Suppressor macrophage treated with lipopolysaccharide for 4 hours (primary cell): Measurements from ENCODE around the gene CCL26.
"Not testable (repeated sequence)": the region's sequence is repeated elsewhere in the genome, so short reads cannot be mapped to it uniquely, and the experiment has no call there.

ENCODE experiments used
- DNase-seq: peaks from one replicate; pipeline ENCODE4 v3.0.0-alpha.2; 2020

The CCL26 gene

GRCh38 chr7:75772081-75773077, at the start of gene CCL26:
TSS of gene CCL26 (minus strand) at chr7:75772211. CDS start at chr7:75772176, 35 bp downstream.
- DNase-seq = no peak

DNA sequence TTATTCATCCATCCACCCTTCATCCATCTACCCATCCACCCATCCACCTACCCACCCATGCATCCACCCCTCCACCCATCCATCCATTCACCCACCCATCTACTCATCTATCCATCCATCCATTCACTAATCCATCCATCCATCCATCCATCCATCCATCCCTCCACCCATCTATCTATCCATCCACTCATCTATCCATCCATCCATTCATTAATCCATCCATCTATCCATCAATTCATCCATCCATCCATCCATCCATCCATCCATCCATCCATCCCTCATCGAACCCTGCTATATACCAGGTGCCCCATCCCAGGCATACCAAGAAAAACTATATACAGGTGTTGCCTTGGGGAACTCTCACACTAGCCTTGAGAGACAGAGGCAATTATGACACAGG, 48.7 kb upstream of the CCL26 start:
- DNase-seq = no peak

GRCh38 chr7:75819711-75820110, 47.7 kb upstream of the CCL26 start:
- DNase-seq = peak; percentile 89

GRCh38 chr7:75818472-75818871, 46.5 kb upstream of the CCL26 start:
- DNase-seq = peak; percentile 34

DNA sequence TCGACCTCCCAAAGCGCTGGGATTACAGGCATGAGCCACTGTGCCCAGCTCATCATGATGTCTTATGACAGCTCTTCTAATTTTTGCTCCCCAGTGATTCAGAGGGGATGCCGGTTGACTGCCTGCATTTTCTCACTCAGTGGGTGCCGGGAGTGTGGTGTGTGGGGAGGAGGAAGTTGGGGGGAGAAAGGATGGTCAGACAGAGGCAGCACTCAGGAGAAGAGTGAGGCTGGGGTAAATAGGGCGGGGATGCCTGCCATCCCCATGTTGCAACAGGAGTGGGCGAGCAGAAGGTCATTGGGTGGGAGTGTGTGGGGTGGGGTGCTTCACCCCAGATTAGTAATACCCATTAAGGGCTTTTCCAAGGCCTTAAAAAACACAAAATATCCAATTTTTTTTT, 45.1 kb upstream of the CCL26 start:
- peak; percentile 87 for DNase-seq

DNA sequence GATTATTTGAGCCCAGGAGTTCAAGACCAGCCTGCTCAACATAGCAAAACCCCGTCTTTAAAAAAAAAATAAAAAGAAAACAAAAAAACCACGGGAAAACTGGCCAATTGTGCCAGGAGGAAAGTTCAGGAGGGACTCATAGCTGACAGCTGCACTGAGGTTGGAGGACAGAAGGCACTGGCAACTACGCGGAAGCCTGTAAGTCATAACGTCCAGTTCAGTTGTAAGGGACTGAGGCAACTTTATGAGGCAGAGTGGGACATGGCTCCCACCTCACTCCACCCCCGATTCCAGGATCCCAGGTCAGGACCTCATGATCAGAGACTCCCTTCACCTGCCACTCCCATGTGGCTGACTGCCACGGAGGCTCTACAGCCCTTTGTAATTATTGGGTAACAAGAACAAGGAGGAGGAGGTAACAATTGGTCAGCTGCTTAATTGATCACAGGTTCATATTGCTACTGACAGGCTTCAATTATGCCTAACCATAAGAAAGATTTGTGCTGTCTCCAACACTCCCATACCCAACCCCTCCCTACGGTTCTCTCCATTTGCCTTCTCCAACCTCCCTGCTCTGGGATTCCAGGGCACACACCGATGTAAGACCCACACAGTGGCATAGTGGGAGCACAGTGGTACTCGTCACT, 43.5 kb upstream of the CCL26 start:
- DNase-seq = no peak

DNA sequence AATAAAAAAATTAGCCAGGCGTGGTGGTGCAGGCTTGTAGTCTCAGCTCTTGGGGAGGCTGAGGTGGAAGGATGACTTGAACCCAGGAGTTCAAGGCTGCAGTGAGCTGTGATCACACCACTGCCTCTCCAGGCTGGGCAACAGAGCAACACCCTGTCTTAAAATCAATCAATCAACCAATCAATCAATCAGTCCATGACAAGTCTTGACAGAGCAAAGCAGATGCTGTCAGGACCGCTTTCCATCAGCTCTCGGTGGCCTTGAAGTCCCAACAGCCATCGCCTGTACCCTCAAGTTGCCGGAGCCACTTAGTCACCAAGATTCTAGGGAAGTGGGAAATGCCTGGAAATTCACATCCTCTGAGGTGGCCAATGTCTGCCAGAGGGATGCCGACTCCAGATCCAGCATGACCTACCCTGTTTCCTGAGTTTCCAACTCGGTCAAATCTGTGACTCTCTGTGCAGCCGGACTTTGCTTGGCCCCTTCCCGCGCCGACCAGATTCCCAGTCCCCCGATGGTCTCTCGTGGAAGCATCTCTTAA, 42.5 kb upstream of the CCL26 start:
- DNase-seq = no peak

DNA sequence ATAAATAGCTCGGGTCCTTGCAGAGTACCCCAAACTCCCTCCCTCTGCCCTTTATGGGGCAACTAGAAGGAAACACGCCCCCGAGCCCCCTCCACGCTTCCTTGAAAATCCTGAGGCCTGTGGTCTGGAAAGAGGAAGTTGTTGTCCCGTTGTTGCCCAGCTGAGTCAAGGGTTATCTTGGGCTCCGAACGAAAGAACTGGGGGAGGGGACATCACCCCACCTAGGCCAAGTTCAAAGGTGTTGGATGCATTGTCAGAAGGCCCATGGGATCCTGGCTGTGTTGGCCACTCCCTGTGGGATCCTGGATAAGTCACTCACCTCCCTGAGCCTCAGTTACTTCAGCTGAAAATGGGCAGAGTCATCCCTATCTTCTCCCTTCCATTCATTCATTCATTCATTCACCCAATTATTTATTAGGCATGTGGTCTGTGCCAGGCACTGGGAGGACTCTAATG, 41.8 kb upstream of the CCL26 start, which contains the start of gene CCL24:
CCL24 (minus strand) TSS at position 26 of the 456 bp plus-strand sequence. CDS start 91 bp downstream, outside the sequence.
- peak; percentile 65 for DNase-seq

DNA sequence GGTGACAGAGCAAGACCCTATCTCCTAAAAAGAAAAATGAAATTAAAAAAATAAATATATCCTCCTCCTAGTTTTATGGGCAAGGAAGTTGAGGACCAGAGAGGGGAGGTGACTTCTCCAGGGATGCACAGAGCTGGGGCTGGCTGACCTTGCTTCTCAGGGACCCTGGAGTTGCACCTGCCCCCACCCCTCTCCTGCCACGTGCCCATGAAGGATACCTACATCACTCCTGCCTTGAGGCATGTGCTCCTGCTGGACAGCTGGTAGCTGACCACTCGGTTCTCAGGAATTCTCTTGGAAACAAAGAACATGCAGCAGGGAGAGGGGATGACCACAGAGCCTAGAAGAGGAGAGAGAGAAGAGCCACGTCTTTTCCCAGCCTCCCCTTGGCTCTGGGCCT, 41.1 kb upstream of the CCL26 start:
- no peak for DNase-seq

- DNase-seq = no peak
These were observed 40.1 kb upstream of the CCL26 start for GRCh38 chr7:75811894-75812678.

DNA sequence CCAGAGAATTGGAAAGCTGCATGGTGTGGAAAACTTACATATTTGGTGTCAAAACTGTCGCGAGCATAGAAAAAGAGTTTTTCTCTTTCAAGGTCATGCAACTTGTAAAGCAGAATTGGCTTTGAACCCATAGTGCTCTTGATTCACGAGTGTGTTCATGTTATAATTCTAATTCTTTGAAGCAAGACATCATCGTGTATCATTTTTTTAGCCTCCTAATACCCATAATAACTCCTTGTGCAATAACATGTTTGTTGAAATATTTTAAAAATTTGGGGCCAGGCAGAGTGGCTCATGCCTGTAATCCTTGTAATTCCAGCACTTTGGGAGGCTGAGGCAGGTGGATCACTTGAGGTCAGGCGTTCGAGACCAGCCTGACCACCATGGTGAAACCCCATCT, 37.4 kb upstream of the CCL26 start:
- DNase-seq = no peak

DNA sequence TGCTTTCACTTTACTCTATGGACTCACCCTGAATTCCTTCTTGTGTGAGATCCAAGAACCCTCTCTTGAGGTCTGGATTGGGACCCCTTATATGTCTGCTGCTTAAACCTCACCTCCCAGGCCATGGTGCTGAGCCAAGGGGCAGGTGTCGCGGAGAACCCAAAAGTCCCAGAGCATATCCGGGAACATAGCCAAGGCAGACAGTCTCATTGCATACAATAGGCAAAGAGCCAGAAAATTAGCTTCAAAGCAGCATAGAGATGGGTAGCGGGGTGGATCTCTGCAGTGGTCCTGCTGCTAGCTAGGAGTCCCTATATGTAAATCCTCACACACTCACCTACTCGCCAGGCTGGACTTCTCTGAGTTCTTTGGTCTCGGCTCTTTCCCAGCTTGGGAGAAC, 36.1 kb upstream of the CCL26 start:
- no peak for DNase-seq

- DNase-seq = no peak
These were observed 35.4 kb upstream of the CCL26 start for GRCh38 chr7:75807452-75807851.

DNA sequence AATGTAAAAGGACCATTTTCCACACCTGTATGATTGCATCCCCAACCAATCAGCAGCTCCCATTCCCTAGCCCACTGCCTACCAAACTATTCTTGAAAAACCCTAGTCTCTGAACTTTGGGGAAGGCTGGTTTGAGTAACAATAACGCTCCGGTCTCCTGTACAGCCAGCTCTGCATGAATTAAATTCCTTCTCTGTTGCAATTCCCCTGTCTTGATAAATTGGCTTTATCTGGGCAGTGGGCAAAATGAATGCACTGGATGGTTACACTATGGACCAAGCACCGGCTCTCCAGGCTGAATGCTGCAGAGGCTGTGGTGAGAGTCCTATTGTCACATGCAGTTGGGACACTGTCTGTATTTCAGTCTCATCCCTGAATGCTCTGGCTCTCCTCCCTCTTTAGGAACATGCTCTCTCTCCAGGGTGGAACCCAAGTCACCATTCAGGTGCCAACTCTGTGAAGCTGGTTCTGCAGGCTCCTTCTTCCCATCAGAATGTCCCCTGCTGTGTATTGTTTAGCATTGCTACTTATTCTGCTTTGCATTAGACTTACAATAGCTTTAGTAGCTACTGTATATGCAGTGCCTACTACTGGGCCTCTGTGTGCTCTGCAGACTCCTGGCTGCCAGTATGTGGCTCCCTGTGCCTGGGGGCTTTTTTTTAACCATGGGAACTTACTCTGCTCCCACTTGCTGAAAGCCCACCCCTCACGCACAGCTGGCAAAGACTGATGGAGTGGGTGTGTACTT, 34.7 kb upstream of the CCL26 start:
- DNase-seq = no peak

GRCh38 chr7:75804705-75805104, 32.7 kb upstream of the CCL26 start:
- no peak for DNase-seq

DNA sequence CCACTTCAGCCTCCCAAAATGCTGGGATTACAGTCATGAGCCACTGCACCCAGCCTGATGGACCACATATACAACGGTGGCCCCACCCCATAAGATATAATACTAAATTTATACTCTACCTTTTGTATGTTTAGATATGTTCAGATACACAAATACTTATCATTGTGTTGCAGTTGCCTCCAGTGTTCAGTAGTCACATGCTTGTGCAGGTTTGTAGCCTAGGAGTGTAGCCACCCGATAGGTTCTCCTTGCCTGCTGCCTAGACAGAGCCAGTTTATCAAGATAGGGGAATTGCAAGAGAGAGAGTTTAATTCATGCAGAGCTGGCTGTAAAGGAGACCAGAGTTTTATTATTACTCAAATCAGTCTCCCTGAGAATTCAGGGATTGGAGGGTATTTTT, 32.0 kb upstream of the CCL26 start:
- DNase-seq = no peak

- no peak for DNase-seq
These were observed 30.5 kb upstream of the CCL26 start for GRCh38 chr7:75802552-75802821.

GRCh38 chr7:75798770-75799169, 26.8 kb upstream of the CCL26 start:
- no peak for DNase-seq

DNA sequence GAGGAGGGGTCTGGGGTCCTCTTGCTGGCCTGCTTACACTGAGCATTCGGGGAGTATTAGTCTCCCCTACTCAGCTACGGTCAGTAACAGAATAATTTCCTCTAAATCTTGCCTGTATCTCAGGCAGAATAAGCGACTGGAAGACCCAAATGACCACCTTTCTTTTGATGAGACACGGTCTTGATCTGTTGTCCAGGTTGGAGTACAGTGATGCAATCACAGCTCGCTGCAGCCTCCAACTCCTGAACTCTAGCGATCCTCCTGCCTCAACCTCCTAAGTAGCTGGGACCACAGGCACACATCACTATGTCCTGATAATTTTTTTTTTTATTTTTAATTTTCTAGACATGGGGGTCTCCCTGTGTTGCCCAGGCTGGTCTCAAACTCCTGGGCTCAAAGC, 24.4 kb upstream of the CCL26 start:
- no peak for DNase-seq

- DNase-seq = peak; percentile 80
These were observed 23.8 kb upstream of the CCL26 start for GRCh38 chr7:75795831-75796285.

DNA sequence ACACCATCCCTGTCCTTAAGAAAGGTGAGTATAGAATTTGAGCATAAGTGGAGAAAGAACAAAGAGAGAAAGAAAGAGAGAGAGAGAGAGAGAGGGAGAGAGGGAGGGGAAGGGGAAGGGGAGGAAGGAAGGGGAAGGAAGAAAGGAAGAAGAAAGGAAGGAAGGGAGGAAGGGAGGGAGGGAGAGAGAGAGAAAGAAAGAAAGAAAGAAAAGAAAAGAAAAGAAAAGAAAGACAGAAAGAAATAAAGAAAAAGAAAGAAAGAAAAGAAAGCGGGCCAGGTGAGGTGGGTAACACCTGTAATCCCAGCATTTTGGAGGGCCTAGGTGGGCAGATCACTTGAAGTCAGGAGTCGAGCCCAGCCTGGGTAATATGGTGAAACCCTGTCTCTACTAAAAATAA, 21.7 kb upstream of the CCL26 start:
- DNase-seq = no peak

- DNase-seq = not testable (repeated sequence)
These were observed 20.6 kb upstream of the CCL26 start for GRCh38 chr7:75792567-75792966.
